HG02973 (cell line): Measurements from ENCODE around the gene MAP2.
A peak's percentile ranks its signal among the peaks of the same experiment; 100 is the strongest.
"Not testable (repeated sequence)": the region's sequence is repeated elsewhere in the genome, so short reads cannot be mapped to it uniquely, and the experiment has no call there.

Experiments used
- ATAC-seq: cut with Tn5 transposase; IDR thresholded peaks from one replicate; pipeline ENCODE4 v1.9.1; 2021; ENCODE audit warnings: moderate library complexity; ENCODE audit not compliant: unreplicated experiment

The MAP2 gene

GRCh38 chr2:209584472-209584871, 160.6 kb downstream of the MAP2 start:
- ATAC-seq: no peak

GRCh38 chr2:209584915-209585314, 161.1 kb downstream of the MAP2 start:
- ATAC-seq: no peak

GRCh38 chr2:209591021-209591420, 167.2 kb downstream of the MAP2 start:
- no peak for ATAC-seq

- no peak for ATAC-seq
Measured at GRCh38 chr2:209592106-209592505, 168.3 kb downstream of the MAP2 start.

- no peak for ATAC-seq
Measured at GRCh38 chr2:209593930-209594329, 170.1 kb downstream of the MAP2 start.

- no peak for ATAC-seq
Measured at GRCh38 chr2:209596262-209596661, 172.4 kb downstream of the MAP2 start.

- ATAC-seq: not testable (repeated sequence)
Measured at GRCh38 chr2:209598227-209598626, 174.4 kb downstream of the MAP2 start.

- ATAC-seq: no peak
Measured at GRCh38 chr2:209600341-209601171, 176.7 kb downstream of the MAP2 start.

- no peak for ATAC-seq
Measured at GRCh38 chr2:209601497-209601896, 177.7 kb downstream of the MAP2 start.

- no peak for ATAC-seq
Measured at GRCh38 chr2:209602259-209602658, 178.4 kb downstream of the MAP2 start.

- no peak for ATAC-seq
Measured at GRCh38 chr2:209609531-209609930, 185.7 kb downstream of the MAP2 start.

- ATAC-seq: no peak
Measured at GRCh38 chr2:209610631-209611030, 186.8 kb downstream of the MAP2 start.

GRCh38 chr2:209613649-209614305, 189.9 kb downstream of the MAP2 start:
- ATAC-seq: no peak

- no peak for ATAC-seq
Measured at GRCh38 chr2:209614690-209615369, 191.0 kb downstream of the MAP2 start.

- no peak for ATAC-seq
Measured at GRCh38 chr2:209619782-209620181, 195.9 kb downstream of the MAP2 start.

- no peak for ATAC-seq
Measured at GRCh38 chr2:209624192-209624938, 200.5 kb downstream of the MAP2 start.

GRCh38 chr2:209629597-209629996, 205.8 kb downstream of the MAP2 start:
- ATAC-seq: no peak

- no peak for ATAC-seq
Measured at GRCh38 chr2:209633911-209634310, 210.1 kb downstream of the MAP2 start.

GRCh38 chr2:209636076-209636475, 212.2 kb downstream of the MAP2 start:
- ATAC-seq: no peak

- ATAC-seq: no peak
Measured at GRCh38 chr2:209637293-209637692, 213.4 kb downstream of the MAP2 start.

GRCh38 chr2:209638346-209638745, 214.5 kb downstream of the MAP2 start:
- peak; percentile 67 for ATAC-seq
